ENCODE data around the gene HDLBP.

HDLBP gene

DNA sequence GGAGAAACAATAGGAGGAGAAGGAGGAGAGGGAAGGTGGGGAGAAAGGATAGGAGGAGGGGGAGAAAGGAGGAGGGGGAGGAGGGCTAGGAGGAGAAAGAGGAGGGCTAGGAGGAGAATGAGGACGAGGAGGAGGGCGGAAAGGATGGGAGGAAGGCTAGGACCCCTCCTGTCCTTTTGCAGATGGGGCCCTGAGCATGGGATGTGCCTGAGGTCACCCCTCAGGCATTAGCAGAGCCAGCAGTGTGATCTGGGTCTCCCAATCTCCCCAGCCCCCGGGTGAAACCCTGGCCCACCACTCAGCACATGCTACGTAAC lies 127.6 kb downstream of the HDLBP start:
- Mint-ChIP-seq H3K27ac (no peak overlapping the region), H3K27me3 (no peaks in the 10 kb centered on the region), H3K9me3 (no peaks in the 10 kb centered on the region), H3K4me3 (no peak overlapping the region), H3K36me3 (ENCODE audit: low read depth) (peaks cover 22% of the 10 kb centered on the region), H3K4me1 (ENCODE audit: low read depth) (no peaks in the 10 kb centered on the region)
- intact Hi-C loops (cut with micrococcal nuclease), result no loop called here

DNA sequence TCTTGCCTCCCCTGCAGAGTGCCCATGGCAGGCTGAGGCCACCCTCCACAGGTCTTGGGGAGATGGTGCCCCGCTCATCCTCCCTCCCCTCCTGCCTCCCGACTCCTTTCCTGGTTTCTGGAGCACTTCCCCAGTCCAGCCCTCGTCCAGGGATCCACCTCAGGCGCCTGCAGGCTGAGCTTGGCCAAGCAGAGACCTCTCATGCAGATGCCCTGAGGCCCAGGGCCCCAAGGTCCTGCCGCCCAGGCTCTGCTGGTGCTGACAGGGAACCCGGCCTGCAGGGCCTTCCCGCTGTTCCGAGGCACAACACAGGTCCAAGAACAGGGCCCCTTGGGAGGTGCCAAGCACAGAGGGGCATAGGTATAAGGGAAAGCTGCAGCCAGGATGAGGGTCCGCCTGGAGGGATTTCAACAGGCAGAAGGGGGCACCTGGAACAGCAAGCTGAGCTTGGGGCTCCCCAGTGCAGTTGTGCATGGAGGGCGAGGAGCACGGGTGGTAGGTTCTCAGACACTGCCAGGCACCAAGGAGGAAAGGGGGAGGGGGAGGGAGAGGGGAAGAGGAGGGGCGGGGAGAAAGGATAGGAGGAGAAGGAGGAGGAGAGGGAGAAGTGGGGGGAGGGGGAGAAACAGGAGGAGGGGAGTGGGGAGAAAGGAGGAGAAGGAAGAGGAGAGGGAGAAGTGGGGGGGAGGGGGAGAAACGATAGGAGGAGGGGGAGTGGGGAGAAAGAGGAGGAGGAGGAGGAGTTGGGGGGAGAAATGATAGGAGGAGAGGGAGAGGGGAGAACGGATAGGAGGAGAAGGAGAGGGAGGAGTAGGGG lies 128.2 kb downstream of the HDLBP start:
- H3K4me1 Mint-ChIP-seq (ENCODE audit: low read depth), result no peaks in the 10 kb centered on the region
- H3K27me3 Mint-ChIP-seq, result no peaks in the 10 kb centered on the region
- no peaks in the 10 kb centered on the region for H3K9me3 Mint-ChIP-seq
- no peak overlapping the region for H3K4me3 Mint-ChIP-seq
- peaks cover 28% of the 10 kb centered on the region for H3K36me3 Mint-ChIP-seq (ENCODE audit: low read depth)
- intact Hi-C loops (cut with micrococcal nuclease), result no loop called here
- H3K27ac Mint-ChIP-seq, result no peak overlapping the region

DNA sequence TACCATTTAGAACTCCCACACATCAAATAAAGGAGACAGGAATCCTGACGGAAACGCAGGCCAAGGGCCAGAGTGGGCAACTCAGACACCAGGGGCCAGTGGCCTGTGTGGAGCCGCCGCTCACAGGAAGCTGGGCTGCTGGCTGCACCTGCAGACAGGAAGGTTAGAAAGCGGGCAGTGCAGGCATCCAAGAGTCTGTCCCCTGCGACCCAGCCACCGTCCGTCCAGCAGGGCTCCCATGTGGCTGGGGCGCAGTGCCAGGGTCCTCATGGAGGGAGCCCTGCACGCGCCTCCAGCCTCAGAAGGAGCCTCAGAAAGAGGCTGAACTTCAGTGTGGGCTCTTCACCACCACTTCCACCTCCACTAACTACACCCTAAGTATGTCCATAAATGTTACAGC lies 129.5 kb downstream of the HDLBP start:
- intact Hi-C loops (cut with micrococcal nuclease), result no loop called here
- no peaks in the 10 kb centered on the region for H3K9me3 Mint-ChIP-seq
- no peaks in the 10 kb centered on the region for H3K4me1 Mint-ChIP-seq (ENCODE audit: low read depth)
- no peak overlapping the region for H3K4me3 Mint-ChIP-seq
- H3K27me3 Mint-ChIP-seq, result no peaks in the 10 kb centered on the region
- H3K36me3 Mint-ChIP-seq (ENCODE audit: low read depth), result peaks cover 42% of the 10 kb centered on the region
- no peak overlapping the region for H3K27ac Mint-ChIP-seq

DNA sequence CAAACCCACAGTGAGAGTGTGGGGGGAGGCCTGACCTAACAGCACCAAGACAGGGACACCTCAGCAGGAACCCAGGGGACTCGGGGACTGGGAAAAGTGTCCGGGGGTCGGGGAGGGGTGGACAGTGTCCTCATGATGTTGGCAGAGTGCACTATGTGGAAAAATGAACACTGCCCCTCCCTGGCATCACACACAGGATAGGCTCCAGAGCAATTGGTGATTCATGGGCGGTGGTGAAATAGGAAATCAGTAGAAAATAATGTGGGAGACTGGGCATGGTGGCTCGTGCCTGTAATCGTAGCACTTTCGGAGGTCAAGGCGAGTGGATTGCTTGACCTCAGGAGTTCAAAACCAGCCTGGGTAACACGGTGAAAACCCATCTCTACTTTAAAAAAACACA lies 130.6 kb downstream of the HDLBP start:
- Mint-ChIP-seq H3K27me3 (no peaks in the 10 kb centered on the region), H3K9me3 (no peaks in the 10 kb centered on the region), H3K36me3 (ENCODE audit: low read depth) (peaks cover 52% of the 10 kb centered on the region), H3K27ac (no peak overlapping the region), H3K4me3 (no peak overlapping the region), H3K4me1 (ENCODE audit: low read depth) (no peaks in the 10 kb centered on the region)
- intact Hi-C loops (cut with micrococcal nuclease), result no loop called here

DNA sequence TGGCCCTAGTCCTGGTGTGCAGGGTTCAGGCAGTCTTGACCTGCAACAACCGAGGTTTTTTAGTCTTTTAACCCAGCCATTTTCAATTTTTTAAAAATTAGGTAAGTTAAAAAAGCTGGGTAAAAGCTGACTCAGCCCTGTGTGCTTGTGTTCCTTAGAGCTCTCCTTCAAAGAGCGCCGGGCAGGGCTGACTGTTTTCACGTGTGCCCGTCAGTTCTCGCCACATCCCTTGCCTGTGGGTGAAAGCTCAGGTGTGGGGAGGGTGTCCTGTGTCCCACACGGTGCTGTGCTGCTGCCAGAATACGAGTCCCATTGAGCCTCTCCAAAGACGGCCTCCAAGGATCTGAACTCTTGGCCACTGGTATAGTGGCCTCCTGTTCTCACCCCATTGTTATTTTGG lies 132.3 kb downstream of the HDLBP start:
- Mint-ChIP-seq H3K9me3 (no peaks in the 10 kb centered on the region), H3K27ac (no peak overlapping the region), H3K4me1 (ENCODE audit: low read depth) (no peaks in the 10 kb centered on the region), H3K4me3 (no peak overlapping the region), H3K27me3 (no peaks in the 10 kb centered on the region), H3K36me3 (ENCODE audit: low read depth) (peaks cover 69% of the 10 kb centered on the region)
- intact Hi-C loops (cut with micrococcal nuclease), result no loop called here

DNA sequence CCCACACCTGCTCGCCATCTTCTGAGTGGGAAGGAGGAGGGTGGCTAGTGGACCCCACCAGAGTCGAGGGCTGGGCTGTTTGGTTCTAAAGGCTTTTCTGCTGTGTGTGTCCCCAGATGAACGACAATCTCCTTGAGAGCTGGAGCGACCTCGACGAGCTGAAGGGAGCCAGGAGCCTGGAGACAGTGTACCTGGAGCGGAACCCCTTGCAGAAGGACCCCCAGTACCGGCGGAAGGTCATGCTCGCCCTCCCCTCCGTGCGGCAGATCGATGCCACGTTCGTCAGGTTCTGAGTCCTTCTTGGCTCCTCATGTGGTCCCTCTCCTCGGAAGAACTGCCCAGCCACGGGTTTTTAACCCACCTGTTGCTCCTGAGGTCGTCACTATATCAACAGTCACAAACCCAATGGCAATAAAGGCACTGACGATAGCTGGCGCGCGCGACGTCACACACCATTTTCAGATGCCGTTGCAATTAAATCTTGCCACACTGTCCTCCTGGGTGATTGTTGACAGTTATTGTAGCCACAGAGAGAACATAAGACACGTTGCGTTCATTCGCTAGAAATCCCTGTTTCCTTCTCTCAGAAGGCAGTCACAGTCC lies 132.8 kb downstream of the HDLBP start:
- no peaks in the 10 kb centered on the region for H3K4me1 Mint-ChIP-seq (ENCODE audit: low read depth)
- peaks cover 75% of the 10 kb centered on the region for H3K36me3 Mint-ChIP-seq (ENCODE audit: low read depth)
- no peaks in the 10 kb centered on the region for H3K9me3 Mint-ChIP-seq
- H3K27ac Mint-ChIP-seq, result no peak overlapping the region
- H3K27me3 Mint-ChIP-seq, result no peaks in the 10 kb centered on the region
- H3K4me3 Mint-ChIP-seq, result no peak overlapping the region
- intact Hi-C loops (cut with micrococcal nuclease), result no loop called here

DNA sequence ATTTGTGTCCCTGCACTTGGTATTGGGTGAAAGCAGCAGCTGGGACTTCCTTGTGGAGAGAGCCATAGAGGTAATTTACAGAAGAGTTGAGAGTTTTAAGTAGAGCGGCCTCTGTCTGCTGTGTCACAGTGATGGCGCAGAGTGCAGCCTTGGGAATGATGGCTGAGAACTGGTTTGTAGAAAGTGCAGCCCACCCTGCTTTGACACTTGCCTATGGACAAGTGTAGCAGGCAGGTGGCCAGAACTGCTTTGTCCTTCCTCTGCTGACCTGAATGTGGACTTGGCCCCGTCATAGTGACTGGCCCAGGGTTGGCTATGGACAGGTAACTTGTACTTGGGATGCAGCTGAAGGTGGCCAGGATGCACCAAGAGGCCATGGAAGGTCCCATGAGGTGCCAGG lies 133.3 kb downstream of the HDLBP start:
- H3K9me3 Mint-ChIP-seq, result no peaks in the 10 kb centered on the region
- H3K4me3 Mint-ChIP-seq, result no peak overlapping the region
- no peaks in the 10 kb centered on the region for H3K4me1 Mint-ChIP-seq (ENCODE audit: low read depth)
- no peaks in the 10 kb centered on the region for H3K27me3 Mint-ChIP-seq
- H3K36me3 Mint-ChIP-seq (ENCODE audit: low read depth), result peaks cover 80% of the 10 kb centered on the region
- no peak overlapping the region for H3K27ac Mint-ChIP-seq
- intact Hi-C loops (cut with micrococcal nuclease), result no loop called here

DNA sequence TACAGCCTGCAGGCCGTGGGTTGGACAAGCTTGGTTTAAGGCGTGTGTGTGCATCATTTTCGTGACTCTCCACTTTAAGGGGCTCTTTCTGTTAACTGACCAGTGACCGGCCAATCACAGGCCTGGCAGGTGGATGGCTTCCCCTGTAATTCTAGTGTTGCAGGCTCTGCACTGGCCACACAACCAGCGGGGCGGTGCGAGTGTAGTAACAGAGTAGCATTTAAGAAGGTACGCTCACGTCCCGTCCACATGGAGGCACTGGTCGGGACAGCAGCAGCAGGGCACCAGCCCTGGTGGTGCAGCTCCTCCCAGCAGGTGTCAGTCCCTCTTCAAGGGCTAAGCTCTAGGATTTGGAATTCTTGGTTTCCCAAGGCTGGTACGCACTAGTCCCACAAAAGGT lies 135.0 kb downstream of the HDLBP start:
- Mint-ChIP-seq H3K27me3 (no peaks in the 10 kb centered on the region), H3K4me3 (no peak overlapping the region), H3K36me3 (ENCODE audit: low read depth) (peaks cover 96% of the 10 kb centered on the region), H3K4me1 (ENCODE audit: low read depth) (no peaks in the 10 kb centered on the region), H3K9me3 (no peaks in the 10 kb centered on the region), H3K27ac (no peak overlapping the region)
- intact Hi-C loops (cut with micrococcal nuclease), result no loop called here

DNA sequence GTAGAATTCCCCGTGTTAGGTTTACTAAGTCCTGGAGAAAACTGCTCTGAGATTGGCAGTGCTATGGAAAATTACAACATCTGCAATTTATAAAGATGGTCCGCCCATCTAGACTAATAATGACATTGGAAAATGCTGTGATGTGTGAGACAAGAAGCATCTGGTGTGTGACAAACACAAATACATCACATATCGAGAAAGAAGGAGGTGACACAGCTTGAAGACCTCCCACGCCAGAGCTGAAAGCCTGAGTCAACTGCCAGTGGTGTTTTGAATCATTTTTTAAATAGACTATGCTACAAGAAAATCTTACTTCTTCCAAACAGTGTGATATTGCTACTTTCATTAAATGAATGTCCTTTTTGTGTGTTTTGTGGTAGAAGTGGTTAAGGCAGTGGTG lies 135.6 kb downstream of the HDLBP start:
- H3K9me3 Mint-ChIP-seq, result no peaks in the 10 kb centered on the region
- no peak overlapping the region for H3K4me3 Mint-ChIP-seq
- intact Hi-C loops (cut with micrococcal nuclease), result no loop called here
- no peaks in the 10 kb centered on the region for H3K27me3 Mint-ChIP-seq
- no peaks in the 10 kb centered on the region for H3K4me1 Mint-ChIP-seq (ENCODE audit: low read depth)
- peaks cover 100% of the 10 kb centered on the region for H3K36me3 Mint-ChIP-seq (ENCODE audit: low read depth)
- H3K27ac Mint-ChIP-seq, result no peak overlapping the region

DNA sequence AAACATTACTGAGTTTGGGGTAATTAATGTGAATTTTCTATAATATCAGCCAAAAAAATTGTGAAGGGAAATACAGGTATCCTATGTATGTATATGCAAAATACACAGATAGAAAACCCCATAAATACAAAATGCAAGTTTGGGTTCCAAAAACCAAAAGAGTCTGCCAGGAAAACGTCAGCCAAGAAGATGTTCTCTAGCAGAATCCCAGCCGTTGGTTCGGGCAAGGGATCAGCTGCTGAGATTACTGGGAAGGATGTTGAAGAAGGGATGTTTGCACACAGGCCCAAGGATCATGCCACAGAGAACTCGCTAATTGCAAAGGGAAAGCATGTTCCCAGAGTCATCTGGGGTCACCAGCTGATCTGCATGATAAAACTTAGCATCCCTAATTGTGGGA lies 136.5 kb downstream of the HDLBP start:
- intact Hi-C loops (cut with micrococcal nuclease), result no loop called here
- no peaks in the 10 kb centered on the region for H3K9me3 Mint-ChIP-seq
- no peak overlapping the region for H3K4me3 Mint-ChIP-seq
- no peaks in the 10 kb centered on the region for H3K4me1 Mint-ChIP-seq (ENCODE audit: low read depth)
- no peak overlapping the region for H3K27ac Mint-ChIP-seq
- no peaks in the 10 kb centered on the region for H3K27me3 Mint-ChIP-seq
- H3K36me3 Mint-ChIP-seq (ENCODE audit: low read depth), result peaks cover 100% of the 10 kb centered on the region

DNA sequence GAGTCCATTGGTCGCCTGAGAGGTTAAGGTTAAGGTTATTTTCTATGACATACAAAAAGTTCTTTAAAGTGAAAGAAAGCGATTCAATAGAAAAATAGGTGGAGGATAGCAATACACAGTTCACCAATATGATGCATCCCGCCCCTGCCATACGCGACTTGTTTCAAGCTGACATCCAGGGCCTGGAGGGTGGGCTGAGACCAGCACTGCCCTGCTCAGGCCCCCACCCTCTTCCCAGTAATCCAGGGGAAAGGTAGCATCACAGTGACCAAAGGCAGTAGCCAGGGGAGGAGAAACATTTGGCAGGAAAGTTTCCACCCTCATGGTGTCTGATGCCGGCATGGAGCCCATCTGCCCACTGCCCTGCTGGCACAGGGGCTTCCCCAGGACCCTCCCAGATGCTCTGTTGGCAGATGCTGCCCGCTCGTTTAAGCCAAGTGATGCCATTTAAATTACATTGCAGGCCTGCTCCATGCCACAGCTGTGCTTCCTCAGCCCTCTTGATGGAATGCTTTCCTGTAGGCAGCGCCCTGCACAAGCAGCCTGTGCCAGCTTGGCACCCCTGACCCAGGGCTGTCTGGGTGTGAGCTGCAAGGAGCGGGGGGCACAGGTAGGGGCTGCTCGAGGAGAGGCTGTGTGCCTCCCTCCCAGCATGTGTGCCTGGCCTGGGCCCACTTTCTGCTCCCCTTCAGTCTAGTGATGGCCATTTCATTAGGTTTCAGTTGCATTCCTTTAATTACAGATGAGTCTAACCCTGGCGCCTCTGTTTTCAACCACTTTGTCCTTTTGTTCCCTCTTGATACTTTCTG lies 137.7 kb downstream of the HDLBP start:
- Mint-ChIP-seq H3K27ac (no peak overlapping the region), H3K9me3 (no peaks in the 10 kb centered on the region), H3K27me3 (no peaks in the 10 kb centered on the region), H3K4me1 (ENCODE audit: low read depth) (no peaks in the 10 kb centered on the region), H3K4me3 (no peak overlapping the region), H3K36me3 (ENCODE audit: low read depth) (peaks cover 97% of the 10 kb centered on the region)
- intact Hi-C loops (cut with micrococcal nuclease), result no loop called here

All from dendritic cell treated with granulocyte-macrophage colony-stimulating factor and Interleukin-4, amounts not matched to agents 40 ng/mL and 50 ng/mL, for 4 days (primary cell).